Fibroblast of lung (primary cell): ENCODE measurements around the gene OR1L8.

Source experiments
- EZH2 ChIP-seq: IDR thresholded peaks from 2 replicates; pipeline ENCODE4 v1.5.1; 2012; ENCODE audit warnings: low read length, control low read depth, mild to moderate bottlenecking; ENCODE audit errors: missing control alignments
- TF ChIP-seq, protein P1 (sequence below), 2 donors: IDR thresholded peaks in 1 of 2; conservative IDR thresholded peaks in 1 of 2; 1 replicate in 1 of 2; 2 replicates in 1 of 2; pipeline ENCODE4 v1.5.1; 2011 to 2012; ENCODE audit warnings: low read length in 2 of 2, control low read depth in 1 of 2, inconsistent platforms in 1 of 2, low read depth in 1 of 2, mild to moderate bottlenecking in 1 of 2

- TF ChIP-seq, protein P1, sequence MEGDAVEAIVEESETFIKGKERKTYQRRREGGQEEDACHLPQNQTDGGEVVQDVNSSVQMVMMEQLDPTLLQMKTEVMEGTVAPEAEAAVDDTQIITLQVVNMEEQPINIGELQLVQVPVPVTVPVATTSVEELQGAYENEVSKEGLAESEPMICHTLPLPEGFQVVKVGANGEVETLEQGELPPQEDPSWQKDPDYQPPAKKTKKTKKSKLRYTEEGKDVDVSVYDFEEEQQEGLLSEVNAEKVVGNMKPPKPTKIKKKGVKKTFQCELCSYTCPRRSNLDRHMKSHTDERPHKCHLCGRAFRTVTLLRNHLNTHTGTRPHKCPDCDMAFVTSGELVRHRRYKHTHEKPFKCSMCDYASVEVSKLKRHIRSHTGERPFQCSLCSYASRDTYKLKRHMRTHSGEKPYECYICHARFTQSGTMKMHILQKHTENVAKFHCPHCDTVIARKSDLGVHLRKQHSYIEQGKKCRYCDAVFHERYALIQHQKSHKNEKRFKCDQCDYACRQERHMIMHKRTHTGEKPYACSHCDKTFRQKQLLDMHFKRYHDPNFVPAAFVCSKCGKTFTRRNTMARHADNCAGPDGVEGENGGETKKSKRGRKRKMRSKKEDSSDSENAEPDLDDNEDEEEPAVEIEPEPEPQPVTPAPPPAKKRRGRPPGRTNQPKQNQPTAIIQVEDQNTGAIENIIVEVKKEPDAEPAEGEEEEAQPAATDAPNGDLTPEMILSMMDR (conservative IDR thresholded peaks at IDR 0.05 in 1 of 2, IDR thresholded peaks at IDR 0.05 in 1 of 2; ENCODE audit: low read depth in 1 of 2, low read length in 2 of 2), result no peak
- no peak for TF ChIP-seq EZH2
Measured at GRCh38 chr9:122552812-122553211, 30.4 kb downstream of the OR1L8 start, which contains the start of gene OR1N2.
